Measurements from ENCODE around the gene FRS3.
A peak's percentile ranks its signal among the peaks of the same experiment; 100 is the strongest.

The FRS3 gene

GRCh38 chr6:41790045-41790444 is 10.3 kb upstream of the FRS3 start:
- no peak for DNase-seq (ENCODE audit: low spot score)

- DNase-seq (ENCODE audit: low spot score), result no peak
Observed at GRCh38 chr6:41789390-41789724, 9.7 kb upstream of the FRS3 start.

GRCh38 chr6:41787219-41787917 is 7.7 kb upstream of the FRS3 start, which contains the start of gene TOMM6:
Gene TOMM6, plus strand, starts transcription at chr6:41787694. Its CDS starts 4 bp downstream, at chr6:41787698.
- peak; percentile 92 for DNase-seq (ENCODE audit: low spot score)

GRCh38 chr6:41786451-41787218 is 6.9 kb upstream of the FRS3 start:
- DNase-seq (ENCODE audit: low spot score), result peak; percentile 66

GRCh38 chr6:41785689-41786450 is 6.2 kb upstream of the FRS3 start:
- no peak for DNase-seq (ENCODE audit: low spot score)

GRCh38 chr6:41785254-41785653 is 5.6 kb upstream of the FRS3 start:
- DNase-seq (ENCODE audit: low spot score), result no peak

- no peak for DNase-seq (ENCODE audit: low spot score)
Observed at GRCh38 chr6:41784581-41785171, 5.0 kb upstream of the FRS3 start.

GRCh38 chr6:41783106-41783780 is 3.5 kb upstream of the FRS3 start:
- no peak for DNase-seq (ENCODE audit: low spot score)

- no peak for DNase-seq (ENCODE audit: low spot score)
Observed at GRCh38 chr6:41781366-41781730, 1.6 kb upstream of the FRS3 start.

- no peak for DNase-seq (ENCODE audit: low spot score)
Observed at GRCh38 chr6:41780551-41781365, 1.1 kb upstream of the FRS3 start, which contains the start of gene PRICKLE4. Gene PRICKLE4, plus strand, starts transcription at chr6:41780782. Its CDS starts 2,692 bp downstream, at chr6:41783474.

GRCh38 chr6:41779336-41779735 is 364 bp downstream of the FRS3 start:
- DNase-seq (ENCODE audit: low spot score), result no peak

GRCh38 chr6:41778895-41779294 is 805 bp downstream of the FRS3 start:
- DNase-seq (ENCODE audit: low spot score), result no peak

GRCh38 chr6:41777551-41778285 is 2.0 kb downstream of the FRS3 start:
- no peak for DNase-seq (ENCODE audit: low spot score)

- no peak for DNase-seq (ENCODE audit: low spot score)
Observed at GRCh38 chr6:41775293-41775882, 4.3 kb downstream of the FRS3 start.

- DNase-seq (ENCODE audit: low spot score), result no peak
Observed at GRCh38 chr6:41774841-41775240, 4.9 kb downstream of the FRS3 start.

- DNase-seq (ENCODE audit: low spot score), result no peak
Observed at GRCh38 chr6:41771058-41771983, 8.4 kb downstream of the FRS3 start.

GRCh38 chr6:41770381-41771057 is 9.2 kb downstream of the FRS3 start:
- no peak for DNase-seq (ENCODE audit: low spot score)

- no peak for DNase-seq (ENCODE audit: low spot score)
Observed at GRCh38 chr6:41769376-41769775, 10.3 kb downstream of the FRS3 start.
